GM21390 (cell line): ENCODE data around the gene LAD1.
A peak's percentile ranks its signal among the peaks of the same experiment; 100 is the strongest.

ENCODE experiments used
- ATAC-seq: cut with Tn5 transposase; IDR thresholded peaks from one replicate; pipeline ENCODE4 v1.9.1; 2021; ENCODE audit not compliant: unreplicated experiment

Gene LAD1

GRCh38 chr1:201399018-201399351 lies at the start of gene LAD1:
Gene LAD1 (minus strand): TSS chr1:201399324. CDS start chr1:201399306, 18 bp downstream.
- no peak for ATAC-seq

- ATAC-seq, result peak; percentile 79
Observed at GRCh38 chr1:201447903-201448871, 49.1 kb upstream of the LAD1 start.

DNA sequence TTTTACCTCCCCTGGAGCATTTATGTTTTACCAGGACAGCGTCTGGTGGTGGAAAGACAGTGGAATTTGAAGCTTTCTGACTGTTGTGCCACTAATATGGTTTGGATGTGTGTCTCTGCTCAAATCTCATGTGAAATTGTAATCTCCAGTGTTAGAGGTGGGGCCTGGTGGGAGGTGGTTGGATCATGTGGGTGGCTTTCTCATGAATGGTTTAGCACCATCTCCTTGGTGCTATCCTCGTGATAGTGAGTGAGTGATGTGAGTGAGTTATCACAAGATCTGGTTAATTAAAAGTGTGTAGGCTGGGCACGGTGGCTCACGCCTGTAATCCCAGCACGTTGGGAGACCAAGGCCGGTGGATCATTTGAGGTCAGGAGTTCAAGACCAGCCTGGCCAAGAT lies 46.2 kb upstream of the LAD1 start:
- no peak for ATAC-seq

DNA sequence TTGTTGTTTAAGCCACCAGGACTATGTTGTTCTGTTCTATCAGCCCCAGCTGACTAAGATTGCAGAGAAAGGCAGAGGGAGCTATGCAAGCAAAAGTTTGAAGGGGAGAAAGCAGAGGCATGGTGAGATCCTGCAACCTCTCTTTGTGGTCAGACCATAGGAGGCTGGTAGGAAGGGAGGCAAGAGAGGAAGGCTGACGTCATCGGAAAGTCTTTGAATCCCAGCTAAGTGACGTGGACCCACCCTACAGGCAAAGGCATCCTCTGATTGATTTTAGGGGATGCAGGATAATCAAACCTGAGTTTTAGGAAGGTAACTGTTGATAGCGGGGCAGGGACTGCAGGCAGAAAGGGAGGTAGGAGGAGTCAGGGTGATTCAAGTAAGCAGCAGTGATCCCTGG lies 45.7 kb upstream of the LAD1 start:
- no peak for ATAC-seq

- no peak for ATAC-seq
Observed at GRCh38 chr1:201443747-201444146, 44.6 kb upstream of the LAD1 start.

DNA sequence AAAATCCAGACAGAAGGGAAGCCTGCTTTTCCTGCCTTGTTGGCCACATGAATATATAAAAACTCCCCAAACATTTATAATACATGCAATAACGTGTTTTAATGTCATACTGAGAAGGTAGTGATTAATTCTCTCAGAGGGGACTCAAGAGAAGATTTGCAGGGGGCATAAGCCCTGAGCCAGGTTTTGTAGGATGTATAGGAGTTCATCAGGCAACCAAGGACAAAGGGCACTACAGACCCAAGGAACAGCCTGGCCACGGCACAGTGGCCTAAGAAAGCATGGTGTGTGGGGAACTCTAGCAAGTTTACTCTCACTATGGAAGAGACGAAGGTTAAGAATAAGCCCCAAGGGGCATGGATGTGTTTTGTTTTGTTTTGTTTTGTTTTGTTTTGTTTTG lies 37.8 kb upstream of the LAD1 start:
- no peak for ATAC-seq

- no peak for ATAC-seq
Observed at GRCh38 chr1:201436393-201436792, 37.3 kb upstream of the LAD1 start.

DNA sequence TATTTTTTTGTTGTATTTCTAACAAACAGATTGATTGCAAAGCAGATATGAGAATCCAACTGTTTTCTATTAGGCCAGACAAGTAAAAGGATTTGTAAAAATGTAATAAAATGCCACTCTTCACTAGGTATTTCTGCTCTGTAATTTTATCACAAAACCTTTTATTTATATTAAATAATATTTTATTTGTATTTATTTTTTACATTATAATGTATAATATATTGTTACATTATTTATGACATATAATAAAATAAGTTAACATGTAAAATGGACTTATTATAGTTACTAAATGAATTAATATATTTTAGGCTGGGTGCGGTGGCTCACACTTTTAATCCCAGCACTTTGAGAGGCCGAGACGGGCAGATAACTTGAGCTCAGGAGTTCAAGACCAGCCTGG lies 35.1 kb upstream of the LAD1 start:
- ATAC-seq, result no peak

DNA sequence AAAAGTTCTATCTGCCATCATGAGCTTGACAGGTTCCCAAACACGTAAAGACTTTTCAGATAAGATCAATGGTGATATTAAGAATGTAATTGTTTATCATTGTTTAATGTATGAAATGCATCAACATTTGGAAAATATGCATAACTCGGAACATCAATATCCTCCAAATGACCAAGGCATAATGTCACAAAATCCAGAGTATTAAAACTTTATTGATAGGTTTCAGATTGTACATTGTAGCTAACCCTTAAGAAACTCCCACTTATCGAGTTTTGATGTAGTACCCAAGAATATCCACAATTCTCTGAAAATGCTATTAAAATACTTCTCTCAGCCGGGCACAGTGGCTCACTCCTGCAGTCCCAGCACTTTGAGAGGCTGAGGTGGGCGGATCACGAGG lies 34.5 kb upstream of the LAD1 start:
- no peak for ATAC-seq

- no peak for ATAC-seq
Observed at GRCh38 chr1:201430776-201431175, 31.7 kb upstream of the LAD1 start.

GRCh38 chr1:201429736-201430501 lies 30.8 kb upstream of the LAD1 start:
- ATAC-seq, result no peak

DNA sequence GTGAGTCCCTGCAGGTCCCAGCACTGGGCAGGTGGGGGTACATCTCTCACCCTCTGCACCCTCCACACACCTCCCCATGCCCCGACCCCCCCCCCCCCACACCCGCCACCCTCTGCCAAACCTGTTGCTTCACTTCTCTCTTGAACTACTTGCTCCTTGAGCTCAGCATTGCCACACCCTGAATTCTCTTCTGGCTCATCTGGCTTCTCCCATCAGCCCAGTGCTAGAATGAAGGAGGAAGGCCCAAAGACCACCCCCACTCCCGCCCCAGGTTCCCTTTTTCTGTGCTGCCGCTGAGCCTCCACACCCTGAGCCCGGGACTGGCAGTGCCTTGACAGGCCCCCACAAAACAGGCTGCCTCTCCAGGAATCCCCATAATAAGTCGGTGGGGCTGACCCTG lies 28.8 kb upstream of the LAD1 start:
- no peak for ATAC-seq

DNA sequence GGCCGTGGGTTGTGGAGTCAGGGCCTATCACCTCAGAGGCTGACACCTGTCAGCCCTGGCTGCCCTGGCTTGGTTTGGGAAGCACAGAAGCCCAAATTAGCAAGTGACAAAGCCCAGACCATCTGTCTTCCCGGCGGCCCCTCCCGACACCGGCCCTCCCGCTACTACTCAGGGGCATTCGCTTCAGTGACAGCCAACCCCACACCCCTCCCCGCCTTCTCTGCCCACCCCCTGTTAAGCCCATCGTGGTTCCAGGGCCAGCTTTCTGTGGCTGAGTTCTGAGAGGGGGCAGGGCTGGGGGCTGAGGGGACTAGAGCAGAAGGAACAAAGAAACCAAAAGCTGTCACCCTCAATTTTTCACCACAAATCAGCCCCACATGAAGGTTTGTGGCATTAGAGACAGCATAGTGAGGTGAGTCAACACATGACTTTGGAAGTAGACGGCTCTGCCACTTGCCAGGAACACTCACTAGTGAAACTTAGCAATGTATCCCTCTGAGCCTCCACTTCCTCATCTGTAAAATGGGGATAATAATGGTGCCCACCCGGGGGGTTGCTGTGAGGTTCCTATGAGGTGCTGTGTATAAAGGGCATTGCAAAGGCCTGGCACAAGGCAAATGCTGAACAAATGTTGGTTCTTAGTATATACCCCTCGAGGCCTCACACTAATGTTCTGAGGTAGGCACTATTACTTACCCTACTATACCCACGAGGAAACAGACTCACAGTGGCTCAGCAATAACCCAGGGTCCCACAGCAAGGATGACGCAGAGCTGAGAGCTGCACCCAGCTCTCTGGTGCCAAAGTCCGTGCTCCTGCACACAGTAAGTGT lies 27.6 kb upstream of the LAD1 start:
- no peak for ATAC-seq

- ATAC-seq, result no peak
Observed at GRCh38 chr1:201424146-201424545, 25.0 kb upstream of the LAD1 start.

GRCh38 chr1:201423655-201424054 lies 24.5 kb upstream of the LAD1 start:
- ATAC-seq, result no peak

GRCh38 chr1:201422436-201423030 lies 23.4 kb upstream of the LAD1 start:
- ATAC-seq, result no peak

DNA sequence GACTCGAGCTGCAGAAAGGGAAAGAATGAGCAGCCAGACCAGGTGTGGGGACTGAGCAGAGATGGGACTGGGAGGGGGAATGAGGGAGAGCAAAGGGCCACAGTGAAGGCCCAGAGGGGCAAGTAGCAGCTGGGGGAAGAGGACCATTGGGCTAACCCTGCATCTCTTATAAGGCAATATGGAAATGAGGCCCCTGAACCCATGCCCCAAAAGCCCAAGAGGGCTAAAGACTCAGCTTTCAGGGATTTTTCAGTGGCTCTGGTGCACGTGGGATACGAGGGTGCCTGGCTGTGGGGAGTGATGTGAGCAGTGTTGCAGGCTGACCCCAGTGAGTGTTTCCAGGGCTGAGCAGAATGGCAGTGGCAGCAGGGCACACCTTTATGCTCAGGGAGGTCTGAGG lies 22.9 kb upstream of the LAD1 start:
- ATAC-seq, result no peak

GRCh38 chr1:201421041-201421440 lies 21.9 kb upstream of the LAD1 start:
- ATAC-seq, result no peak

- ATAC-seq, result no peak
Observed at GRCh38 chr1:201420608-201421002, 21.5 kb upstream of the LAD1 start.

DNA sequence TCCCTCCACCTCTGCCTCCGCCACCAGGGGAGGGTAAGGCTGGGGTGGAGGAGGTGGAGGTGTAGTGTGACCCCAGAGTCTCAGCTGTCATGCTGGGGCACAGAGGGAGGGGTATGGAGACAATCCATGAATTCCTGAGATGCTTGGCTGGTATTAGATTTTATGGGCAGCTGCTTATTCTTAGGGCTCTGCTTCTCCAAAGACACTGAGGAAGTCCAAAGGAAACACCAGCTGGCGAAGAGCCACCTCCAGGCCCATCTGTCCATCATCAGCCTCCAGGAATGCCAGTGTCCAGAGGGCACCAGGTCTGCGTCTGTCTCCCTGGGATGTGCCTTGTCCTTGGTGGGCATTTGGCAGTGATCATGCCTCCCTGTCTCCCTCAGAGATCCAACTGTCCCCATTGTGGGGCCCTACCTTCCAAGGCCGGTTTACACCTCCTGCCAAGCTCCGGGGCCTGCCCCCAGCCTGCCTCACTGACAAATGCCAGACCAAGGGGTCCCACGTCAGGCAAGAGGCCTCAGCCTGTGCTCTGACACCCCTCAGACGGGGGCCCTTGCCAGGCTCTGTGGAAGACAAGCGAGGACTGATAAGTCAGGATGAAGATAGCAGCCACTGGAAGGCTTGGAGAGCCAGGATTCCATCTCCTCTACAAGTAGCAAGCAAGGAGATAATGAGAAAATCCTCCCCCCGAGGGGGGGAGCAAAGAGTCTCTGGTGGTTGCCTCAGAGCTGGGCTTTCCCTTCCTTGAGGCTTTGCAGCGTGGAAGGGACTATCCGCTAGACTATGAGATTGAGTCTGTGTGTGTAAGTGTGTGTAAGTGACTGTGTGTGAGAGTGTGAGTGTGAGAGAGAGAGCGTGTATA lies 20.9 kb upstream of the LAD1 start:
- ATAC-seq, result no peak
